Measurements from ENCODE around the gene ECI2. TPM values are rescaled to one million over a fixed set of nuclear protein-coding genes. Genes with fewer than 3 reads are reported as not detected.

Gene ECI2
- total and polyA plus RNA-seq, 2 experiments from 2014 or later: 63.7 to 102 TPM

DNA sequence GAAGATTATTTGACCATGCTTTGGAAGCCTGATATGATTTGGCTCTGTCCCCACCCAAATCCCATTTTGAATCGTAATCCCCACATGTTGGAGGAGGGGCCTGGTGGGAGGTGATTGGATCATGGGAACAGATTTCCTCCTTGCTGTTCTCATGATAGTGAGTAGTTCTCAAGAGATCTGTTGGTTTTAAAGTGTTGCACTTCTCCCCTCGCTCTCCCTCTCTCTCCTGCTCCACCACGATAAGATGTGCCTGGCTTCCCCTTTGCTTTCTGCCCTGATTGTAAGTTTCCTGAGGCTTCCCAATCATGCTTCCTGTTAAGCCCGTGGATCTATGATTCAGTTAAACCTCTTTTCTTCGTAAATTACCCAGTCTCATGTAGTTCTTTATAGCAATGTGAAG lies 34.7 kb downstream of the ECI2 start (continued):
- TF ChIP-seq, protein P1, sequence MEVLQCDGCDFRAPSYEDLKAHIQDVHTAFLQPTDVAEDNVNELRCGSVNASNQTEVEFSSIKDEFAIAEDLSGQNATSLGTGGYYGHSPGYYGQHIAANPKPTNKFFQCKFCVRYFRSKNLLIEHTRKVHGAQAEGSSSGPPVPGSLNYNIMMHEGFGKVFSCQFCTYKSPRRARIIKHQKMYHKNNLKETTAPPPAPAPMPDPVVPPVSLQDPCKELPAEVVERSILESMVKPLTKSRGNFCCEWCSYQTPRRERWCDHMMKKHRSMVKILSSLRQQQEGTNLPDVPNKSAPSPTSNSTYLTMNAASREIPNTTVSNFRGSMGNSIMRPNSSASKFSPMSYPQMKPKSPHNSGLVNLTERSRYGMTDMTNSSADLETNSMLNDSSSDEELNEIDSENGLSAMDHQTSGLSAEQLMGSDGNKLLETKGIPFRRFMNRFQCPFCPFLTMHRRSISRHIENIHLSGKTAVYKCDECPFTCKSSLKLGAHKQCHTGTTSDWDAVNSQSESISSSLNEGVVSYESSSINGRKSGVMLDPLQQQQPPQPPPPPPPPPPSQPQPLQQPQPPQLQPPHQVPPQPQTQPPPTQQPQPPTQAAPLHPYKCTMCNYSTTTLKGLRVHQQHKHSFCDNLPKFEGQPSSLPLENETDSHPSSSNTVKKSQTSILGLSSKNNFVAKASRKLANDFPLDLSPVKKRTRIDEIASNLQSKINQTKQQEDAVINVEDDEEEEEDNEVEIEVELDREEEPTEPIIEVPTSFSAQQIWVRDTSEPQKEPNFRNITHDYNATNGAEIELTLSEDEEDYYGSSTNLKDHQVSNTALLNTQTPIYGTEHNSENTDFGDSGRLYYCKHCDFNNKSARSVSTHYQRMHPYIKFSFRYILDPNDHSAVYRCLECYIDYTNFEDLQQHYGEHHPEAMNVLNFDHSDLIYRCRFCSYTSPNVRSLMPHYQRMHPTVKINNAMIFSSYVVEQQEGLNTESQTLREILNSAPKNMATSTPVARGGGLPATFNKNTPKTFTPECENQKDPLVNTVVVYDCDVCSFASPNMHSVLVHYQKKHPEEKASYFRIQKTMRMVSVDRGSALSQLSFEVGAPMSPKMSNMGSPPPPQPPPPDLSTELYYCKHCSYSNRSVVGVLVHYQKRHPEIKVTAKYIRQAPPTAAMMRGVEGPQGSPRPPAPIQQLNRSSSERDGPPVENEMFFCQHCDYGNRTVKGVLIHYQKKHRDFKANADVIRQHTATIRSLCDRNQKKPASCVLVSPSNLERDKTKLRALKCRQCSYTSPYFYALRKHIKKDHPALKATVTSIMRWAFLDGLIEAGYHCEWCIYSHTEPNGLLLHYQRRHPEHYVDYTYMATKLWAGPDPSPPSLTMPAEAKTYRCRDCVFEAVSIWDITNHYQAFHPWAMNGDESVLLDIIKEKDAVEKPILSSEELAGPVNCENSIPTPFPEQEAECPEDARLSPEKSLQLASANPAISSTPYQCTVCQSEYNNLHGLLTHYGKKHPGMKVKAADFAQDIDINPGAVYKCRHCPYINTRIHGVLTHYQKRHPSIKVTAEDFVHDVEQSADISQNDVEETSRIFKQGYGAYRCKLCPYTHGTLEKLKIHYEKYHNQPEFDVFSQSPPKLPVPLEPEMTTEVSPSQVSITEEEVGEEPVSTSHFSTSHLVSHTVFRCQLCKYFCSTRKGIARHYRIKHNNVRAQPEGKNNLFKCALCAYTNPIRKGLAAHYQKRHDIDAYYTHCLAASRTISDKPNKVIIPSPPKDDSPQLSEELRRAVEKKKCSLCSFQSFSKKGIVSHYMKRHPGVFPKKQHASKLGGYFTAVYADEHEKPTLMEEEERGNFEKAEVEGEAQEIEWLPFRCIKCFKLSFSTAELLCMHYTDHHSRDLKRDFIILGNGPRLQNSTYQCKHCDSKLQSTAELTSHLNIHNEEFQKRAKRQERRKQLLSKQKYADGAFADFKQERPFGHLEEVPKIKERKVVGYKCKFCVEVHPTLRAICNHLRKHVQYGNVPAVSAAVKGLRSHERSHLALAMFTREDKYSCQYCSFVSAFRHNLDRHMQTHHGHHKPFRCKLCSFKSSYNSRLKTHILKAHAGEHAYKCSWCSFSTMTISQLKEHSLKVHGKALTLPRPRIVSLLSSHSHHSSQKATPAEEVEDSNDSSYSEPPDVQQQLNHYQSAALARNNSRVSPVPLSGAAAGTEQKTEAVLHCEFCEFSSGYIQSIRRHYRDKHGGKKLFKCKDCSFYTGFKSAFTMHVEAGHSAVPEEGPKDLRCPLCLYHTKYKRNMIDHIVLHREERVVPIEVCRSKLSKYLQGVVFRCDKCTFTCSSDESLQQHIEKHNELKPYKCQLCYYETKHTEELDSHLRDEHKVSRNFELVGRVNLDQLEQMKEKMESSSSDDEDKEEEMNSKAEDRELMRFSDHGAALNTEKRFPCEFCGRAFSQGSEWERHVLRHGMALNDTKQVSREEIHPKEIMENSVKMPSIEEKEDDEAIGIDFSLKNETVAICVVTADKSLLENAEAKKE (CRISPR knock-in tag; IDR thresholded peaks at IDR 0.05): no peak

DNA sequence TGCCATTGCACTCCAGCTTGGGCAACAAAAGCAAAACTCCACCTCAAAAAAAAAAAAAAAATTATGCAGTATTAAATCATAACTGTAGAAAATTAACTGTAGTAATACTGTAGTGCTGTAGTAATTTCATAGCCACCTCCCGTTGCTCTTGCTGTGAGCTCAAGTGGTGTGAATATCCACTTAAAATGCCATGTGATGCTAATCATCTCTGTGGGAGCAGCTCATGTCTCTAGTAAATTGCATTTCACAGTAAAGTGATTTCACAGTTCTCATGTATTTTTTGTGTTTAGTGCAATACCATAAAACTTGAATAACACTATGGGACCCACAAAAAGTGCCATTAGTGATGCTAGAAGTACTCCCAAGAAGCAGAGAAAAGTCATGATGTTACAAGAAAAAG lies 42.1 kb downstream of the ECI2 start:
- Histone ChIP-seq H3F3A (replicated peaks; ENCODE audit: low read depth) (no peaks in the 10 kb centered on the region), H4K20me1 (replicated peaks; ENCODE audit: insufficient read depth) (no peaks in the 10 kb centered on the region), H3K9me2 (ENCODE audit: insufficient read depth) (no peaks in the 10 kb centered on the region), H3K4me3 (no peak overlapping the region), H3K27me3 (ENCODE audit: insufficient read depth) (no peaks in the 10 kb centered on the region), H3K4me1 (ENCODE audit: insufficient read depth) (no peaks in the 10 kb centered on the region), H3K79me2 (replicated peaks; ENCODE audit: insufficient read depth) (no peaks in the 10 kb centered on the region), H3K27ac (ENCODE audit: low read depth) (no peak overlapping the region), H3K4me2 (no peak overlapping the region), H2AFZ (no peak overlapping the region), H3K36me3 (ENCODE audit: insufficient read depth) (no peaks in the 10 kb centered on the region)
- Mint-ChIP-seq H3K36me3 (ENCODE audit: low read depth) (no peaks in the 10 kb centered on the region), H3K4me3 (no peak overlapping the region), H3K27ac (no peak overlapping the region), H3K9me3 (no peaks in the 10 kb centered on the region), H3K27me3 (ENCODE audit: insufficient read depth, low read depth, poor library complexity) (peaks cover 5% of the 10 kb centered on the region), H3K4me1 (no peaks in the 10 kb centered on the region)
- ATAC-seq: no peak
- no peak for DNase-seq (ENCODE audit: low spot score)
- TF ChIP-seq POLR2AphosphoS5 (IDR thresholded peaks at IDR 0.05; ENCODE audit: low read depth) (no peak), EZH2 (IDR thresholded peaks at IDR 0.05; ENCODE audit: low read depth, unreplicated experiment) (no peak), NANOG (IDR thresholded peaks at IDR 0.05; ENCODE audit: borderline replicate concordance) (no peak), EZH2phosphoT487 (IDR thresholded peaks at IDR 0.05; ENCODE audit: unreplicated experiment) (no peak), JUNB (IDR thresholded peaks at IDR 0.05; ENCODE audit: unreplicated experiment) (no peak)
- TF ChIP-seq, protein P2, sequence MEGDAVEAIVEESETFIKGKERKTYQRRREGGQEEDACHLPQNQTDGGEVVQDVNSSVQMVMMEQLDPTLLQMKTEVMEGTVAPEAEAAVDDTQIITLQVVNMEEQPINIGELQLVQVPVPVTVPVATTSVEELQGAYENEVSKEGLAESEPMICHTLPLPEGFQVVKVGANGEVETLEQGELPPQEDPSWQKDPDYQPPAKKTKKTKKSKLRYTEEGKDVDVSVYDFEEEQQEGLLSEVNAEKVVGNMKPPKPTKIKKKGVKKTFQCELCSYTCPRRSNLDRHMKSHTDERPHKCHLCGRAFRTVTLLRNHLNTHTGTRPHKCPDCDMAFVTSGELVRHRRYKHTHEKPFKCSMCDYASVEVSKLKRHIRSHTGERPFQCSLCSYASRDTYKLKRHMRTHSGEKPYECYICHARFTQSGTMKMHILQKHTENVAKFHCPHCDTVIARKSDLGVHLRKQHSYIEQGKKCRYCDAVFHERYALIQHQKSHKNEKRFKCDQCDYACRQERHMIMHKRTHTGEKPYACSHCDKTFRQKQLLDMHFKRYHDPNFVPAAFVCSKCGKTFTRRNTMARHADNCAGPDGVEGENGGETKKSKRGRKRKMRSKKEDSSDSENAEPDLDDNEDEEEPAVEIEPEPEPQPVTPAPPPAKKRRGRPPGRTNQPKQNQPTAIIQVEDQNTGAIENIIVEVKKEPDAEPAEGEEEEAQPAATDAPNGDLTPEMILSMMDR (conservative IDR thresholded peaks at IDR 0.05; ENCODE audit: low read depth in 2 of 2): no peak
- TF ChIP-seq, protein P3, sequence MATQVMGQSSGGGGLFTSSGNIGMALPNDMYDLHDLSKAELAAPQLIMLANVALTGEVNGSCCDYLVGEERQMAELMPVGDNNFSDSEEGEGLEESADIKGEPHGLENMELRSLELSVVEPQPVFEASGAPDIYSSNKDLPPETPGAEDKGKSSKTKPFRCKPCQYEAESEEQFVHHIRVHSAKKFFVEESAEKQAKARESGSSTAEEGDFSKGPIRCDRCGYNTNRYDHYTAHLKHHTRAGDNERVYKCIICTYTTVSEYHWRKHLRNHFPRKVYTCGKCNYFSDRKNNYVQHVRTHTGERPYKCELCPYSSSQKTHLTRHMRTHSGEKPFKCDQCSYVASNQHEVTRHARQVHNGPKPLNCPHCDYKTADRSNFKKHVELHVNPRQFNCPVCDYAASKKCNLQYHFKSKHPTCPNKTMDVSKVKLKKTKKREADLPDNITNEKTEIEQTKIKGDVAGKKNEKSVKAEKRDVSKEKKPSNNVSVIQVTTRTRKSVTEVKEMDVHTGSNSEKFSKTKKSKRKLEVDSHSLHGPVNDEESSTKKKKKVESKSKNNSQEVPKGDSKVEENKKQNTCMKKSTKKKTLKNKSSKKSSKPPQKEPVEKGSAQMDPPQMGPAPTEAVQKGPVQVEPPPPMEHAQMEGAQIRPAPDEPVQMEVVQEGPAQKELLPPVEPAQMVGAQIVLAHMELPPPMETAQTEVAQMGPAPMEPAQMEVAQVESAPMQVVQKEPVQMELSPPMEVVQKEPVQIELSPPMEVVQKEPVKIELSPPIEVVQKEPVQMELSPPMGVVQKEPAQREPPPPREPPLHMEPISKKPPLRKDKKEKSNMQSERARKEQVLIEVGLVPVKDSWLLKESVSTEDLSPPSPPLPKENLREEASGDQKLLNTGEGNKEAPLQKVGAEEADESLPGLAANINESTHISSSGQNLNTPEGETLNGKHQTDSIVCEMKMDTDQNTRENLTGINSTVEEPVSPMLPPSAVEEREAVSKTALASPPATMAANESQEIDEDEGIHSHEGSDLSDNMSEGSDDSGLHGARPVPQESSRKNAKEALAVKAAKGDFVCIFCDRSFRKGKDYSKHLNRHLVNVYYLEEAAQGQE (IDR thresholded peaks at IDR 0.05; ENCODE audit: unreplicated experiment): no peak
- TF ChIP-seq, protein P4, sequence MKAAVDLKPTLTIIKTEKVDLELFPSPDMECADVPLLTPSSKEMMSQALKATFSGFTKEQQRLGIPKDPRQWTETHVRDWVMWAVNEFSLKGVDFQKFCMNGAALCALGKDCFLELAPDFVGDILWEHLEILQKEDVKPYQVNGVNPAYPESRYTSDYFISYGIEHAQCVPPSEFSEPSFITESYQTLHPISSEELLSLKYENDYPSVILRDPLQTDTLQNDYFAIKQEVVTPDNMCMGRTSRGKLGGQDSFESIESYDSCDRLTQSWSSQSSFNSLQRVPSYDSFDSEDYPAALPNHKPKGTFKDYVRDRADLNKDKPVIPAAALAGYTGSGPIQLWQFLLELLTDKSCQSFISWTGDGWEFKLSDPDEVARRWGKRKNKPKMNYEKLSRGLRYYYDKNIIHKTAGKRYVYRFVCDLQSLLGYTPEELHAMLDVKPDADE (IDR thresholded peaks at IDR 0.05): no peak

All from GM23338 (cell line).